ENCODE measurements around the gene ARMS2.

The ARMS2 gene

GRCh38 chr10:122473116-122473515 is 18.7 kb downstream of the ARMS2 start:
- no peak for DNase-seq

GRCh38 chr10:122474131-122474818 is 19.8 kb downstream of the ARMS2 start:
- no peak for DNase-seq

GRCh38 chr10:122475100-122475499 is 20.6 kb downstream of the ARMS2 start:
- no peak for DNase-seq

DNA sequence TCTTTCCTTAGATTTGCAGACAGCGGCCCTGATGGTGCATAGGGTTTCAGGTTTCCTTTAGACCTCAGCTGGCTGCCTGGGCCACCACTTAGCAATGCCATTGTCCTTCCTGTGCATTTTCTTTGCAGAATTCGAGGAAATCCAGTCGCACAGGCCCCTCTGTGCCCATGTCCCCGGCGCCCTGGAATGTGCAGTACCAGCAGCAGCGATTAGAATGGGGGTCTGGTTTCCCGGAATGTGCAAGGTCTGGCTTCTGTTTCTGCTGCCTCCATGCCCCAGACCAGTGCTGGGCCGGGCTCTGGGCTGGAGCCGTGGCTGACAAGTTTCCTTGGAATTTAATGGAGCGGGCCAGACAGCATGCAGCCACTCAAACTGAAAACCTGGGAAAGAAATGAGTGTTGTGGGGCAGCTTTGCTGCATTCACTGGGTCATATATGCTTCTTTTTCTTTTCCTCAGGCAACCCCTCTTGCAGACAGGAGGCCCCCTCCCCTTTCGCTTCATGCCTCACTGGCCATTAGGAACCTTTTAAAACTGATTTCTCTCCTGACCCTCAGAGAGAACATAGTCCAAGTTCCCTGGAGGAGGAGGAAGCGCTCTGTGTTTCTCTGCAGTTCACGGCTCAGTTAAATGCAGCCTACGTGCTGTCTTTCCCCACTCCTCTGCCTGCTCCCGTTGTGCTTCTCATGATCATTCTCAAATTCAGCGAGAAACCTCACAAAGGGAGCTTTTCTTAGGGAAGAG is 21.3 kb downstream of the ARMS2 start:
- DNase-seq, result no peak

- DNase-seq, result no peak
These were observed 21.9 kb downstream of the ARMS2 start for GRCh38 chr10:122476333-122476695.

DNA sequence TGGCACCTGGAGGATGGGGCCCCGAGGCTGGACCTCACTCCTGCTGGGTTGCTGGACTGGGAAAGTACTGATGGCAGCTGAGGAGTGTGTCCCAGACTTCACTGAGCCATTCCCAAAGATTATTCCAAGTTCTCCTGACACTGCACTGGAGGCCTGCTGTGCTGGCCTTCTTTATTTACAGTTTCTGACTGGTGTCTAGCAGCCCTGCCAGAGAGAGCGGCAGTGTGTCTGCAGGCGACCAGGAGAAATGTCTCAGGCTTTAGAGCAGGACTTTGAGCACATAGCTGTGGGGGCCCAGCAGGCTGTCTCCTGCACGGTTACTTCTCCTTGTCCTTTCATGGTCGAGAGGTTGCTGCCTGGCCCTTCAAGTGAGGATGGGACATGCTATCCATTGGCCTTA is 23.0 kb downstream of the ARMS2 start:
- DNase-seq, result no peak

- no peak for DNase-seq
These were observed 24.5 kb downstream of the ARMS2 start for GRCh38 chr10:122478971-122479370.

DNA sequence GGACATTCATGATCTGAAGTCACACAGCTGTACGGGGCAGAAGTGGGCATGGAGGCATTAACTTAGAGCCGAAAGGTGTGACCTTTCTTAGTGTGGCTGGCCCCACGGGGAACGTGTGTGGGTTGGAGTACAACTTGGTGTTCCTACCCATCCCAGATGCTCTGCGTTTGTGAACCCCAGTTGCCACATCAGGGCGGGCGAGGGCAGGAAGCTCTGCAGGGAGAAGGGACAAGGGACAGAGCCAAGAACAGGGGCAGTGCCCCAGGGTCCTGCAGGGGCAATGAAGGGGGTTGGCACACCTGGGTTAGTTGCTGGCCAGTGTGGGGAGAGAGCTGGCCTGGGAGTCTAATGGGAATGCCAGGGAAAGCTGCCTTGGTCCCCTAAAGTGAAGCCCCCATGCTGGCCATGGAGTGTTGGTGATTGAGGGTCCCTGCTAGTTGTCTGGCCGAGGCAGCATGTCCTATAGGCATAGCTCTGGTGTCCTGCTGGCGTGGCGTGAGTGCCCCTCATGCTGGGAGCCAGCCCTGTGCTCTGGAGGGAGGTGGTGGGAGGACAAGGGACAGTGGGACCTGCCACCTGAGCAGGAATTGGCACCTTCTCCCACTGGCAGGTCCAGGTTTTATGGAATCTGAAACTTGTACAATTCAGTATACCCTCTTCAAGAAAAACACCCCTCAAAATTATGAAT is 25.8 kb downstream of the ARMS2 start:
- DNase-seq, result no peak

DNA sequence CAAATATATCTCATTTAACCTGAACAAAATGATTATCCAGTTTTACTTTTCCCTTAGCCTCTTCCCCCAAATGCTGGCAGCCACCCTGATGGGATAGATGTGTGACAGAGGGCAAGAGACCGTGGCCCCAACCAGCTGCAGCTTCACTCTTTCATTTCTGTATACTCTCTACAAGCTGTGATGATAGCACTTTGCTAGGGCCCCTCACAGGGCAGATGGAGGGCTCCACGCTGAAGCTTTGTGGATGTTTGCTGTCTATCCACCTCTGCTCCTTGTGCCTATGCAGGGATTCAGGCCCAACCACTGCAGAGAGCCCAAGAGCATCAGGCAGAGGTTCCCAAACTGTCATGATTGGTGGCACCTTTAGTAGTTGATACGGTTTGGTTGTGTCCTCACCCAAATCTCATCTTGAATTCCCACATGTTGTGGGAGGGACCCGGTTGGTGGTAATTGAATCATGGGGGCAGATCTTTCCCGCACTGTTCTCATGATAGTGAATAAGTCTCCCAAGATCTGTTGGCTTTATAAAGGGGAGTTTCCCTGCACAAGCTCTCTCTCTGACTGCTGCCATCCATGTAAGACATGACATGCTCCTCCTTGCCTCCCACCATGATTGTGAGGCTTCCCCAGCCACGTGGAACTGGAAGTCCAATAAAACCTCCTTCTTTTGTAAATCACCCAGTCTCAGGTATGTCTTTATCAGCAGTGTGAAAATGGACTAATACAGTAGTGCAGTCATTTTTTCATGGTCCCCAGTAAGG is 27.0 kb downstream of the ARMS2 start:
- no peak for DNase-seq

DNA sequence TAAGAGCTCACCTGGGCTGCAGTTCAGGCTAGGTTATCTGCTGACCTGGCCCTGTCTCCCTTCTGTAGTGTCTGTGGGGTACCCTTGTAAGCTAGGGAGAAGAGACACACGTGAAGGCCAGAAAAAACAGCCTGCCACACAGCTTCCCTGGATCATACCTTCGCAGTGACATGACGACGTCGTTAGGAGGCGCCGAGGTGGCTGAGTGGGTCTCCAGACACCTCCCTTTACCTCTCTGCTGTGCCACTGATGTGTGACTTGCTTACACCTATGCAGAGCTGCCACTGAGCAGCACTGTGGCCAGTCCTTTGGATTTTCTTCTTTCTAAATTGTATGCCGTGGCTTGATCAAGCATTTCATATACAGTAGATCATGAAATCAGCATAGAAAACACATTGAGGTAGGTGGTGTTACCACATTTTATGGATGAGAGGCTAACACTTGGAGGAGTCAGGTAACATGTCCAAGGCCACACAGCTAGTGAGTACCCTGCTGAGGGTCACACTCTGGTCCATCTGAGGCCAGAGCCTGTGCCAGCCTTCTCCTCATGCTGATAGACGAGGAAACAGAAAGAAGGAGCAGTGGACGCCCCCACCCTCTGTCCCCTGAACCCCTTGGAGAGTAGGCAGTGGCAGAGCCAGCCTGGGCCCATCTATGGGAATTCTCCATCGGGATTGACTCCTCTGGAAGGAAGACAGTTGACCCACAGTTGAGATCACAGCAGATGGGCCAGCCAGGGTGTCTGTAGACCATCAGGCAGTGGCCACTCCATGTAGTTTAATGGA is 30.0 kb downstream of the ARMS2 start:
- no peak for DNase-seq

GRCh38 chr10:122485670-122486069 is 31.2 kb downstream of the ARMS2 start:
- DNase-seq, result no peak

- DNase-seq, result no peak
These were observed 32.1 kb downstream of the ARMS2 start for GRCh38 chr10:122486406-122487080.

DNA sequence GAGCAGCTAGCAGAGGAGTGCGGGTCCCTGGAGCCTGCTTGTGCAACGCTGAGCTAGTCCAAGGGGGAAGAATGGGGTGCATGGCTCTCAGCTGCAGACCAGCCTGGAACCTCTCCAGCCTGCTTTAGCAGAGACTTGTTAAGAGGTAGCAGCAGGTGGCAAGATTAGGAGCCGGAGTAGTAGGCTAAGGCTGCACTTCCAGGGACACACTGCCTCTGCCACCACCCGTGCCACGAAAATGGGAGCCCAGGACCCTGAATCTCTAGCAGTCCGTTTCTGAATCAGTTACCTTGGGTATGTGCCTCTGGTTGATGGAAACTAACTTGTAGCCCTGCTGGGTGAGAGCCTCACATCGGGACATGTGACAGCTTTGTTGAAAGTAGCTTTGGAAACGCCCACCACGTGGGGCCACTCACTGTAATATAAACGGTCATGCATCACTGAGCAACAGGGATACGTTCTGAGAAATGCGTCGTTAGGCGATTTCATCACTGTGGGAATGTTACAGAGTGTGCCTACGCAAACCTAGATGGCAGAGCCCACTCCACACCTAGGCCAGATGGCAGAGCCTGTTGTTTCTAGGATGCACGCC is 32.8 kb downstream of the ARMS2 start:
- no peak for DNase-seq

- DNase-seq, result no peak
These were observed 35.8 kb downstream of the ARMS2 start for GRCh38 chr10:122490268-122490667.

DNA sequence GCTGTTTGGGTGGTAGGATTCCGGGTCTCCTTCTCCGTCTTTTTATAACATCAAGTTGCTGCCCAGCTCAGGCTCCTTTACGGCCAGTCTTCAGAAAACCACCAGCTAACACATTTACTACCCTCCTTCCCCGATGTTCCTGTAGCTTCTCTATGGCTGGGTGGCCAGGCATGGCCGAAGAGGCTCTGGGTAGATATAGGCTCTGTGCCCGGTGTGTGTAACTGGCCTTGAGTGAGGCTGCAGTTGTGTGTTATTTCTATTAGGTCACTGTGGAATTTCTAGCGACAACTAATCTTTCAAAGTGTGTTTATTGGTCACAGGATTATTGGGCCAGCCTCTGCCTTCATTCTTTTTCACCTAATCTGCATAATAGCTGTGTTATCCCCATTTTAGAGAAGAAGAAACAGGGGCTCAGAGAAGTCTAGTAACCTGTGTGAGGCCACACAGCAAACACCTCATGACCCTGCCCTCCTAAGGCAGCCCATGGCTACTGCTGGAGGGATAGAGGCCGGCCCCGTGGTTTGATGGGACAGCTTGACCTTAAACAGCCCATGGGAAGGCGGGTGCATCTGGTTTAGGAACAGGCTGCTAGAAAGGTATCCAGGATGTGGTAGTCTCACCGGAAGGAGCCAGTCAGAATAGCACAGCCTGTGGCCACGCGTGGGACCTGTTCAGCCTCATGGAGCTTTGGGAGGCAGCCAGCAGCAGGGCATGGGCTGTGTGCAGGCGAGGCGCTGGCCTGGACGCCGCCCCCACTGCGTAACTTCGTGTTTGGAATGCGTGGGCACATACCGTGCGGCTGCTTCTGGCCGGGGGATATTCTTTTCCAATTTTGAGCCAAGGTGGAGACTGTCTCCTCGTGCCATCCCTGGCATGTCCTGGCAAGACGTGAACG is 36.6 kb downstream of the ARMS2 start:
- DNase-seq, result no peak

DNA sequence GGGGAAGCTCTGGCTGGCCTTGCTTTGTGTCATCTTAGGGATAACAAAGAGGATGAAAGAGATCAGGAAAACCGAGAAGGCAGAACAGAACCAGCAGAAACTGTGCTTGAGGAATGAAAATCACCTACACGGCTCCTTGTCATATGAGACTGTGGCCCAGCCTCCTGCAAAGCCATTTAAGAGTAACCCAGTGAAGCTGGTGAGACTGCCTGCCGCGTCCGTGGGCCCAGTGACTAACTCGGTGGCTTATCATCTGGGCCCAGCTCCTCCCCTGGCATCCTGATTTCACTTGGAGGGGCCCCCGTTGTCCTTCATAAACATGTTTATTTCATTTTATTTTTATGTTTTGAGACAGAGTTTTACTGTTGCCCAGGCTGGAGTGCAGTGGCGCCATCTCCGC is 37.6 kb downstream of the ARMS2 start:
- no peak for DNase-seq

DNA sequence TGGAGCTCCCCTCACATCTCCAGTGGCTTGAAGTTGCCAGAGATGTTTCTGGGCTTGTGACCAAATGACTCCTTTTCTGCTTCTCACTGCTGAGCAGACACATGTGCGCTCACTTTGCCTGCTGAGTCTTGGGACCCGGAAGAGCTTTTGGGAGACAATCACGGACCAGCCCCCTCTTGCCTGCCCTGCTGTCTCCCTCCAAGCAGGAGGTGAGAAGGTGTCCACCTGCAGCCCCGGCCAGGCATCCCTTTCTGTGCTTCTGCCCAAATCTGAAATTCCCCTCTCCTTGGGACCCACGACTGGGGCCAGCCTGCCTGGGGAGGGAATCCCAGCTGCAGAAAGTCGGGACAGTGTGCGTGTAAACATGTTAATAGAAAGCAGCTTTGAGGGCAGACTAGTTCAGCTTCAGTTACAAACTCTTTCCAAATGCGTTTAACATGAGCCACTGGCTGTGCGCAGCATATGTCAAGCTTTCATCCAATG is 38.6 kb downstream of the ARMS2 start:
- DNase-seq, result no peak

GRCh38 chr10:122493761-122494160 is 39.3 kb downstream of the ARMS2 start:
- no peak for DNase-seq

- no peak for DNase-seq
These were observed 39.8 kb downstream of the ARMS2 start for GRCh38 chr10:122494173-122494820.

DNA sequence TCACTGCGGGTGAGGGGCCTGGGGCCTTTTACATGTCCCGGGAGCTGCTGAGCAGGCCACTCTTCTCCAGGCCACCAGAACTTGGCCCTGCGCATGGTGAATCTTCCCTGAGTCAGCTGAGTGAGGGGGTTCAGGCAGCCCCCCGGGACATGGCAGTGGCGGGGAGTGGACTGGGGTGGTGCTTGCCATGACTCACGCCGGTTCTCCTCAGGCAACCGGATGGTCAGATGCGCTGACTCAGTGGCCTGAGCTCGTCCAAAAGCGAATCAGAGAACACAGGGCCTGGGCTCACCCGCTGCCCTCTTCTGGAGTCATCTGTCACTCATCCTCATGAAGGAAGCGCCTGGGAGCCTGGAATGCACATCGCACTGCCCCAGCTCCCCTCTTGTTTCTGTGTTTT is 40.4 kb downstream of the ARMS2 start:
- DNase-seq, result no peak

All from activated gamma-delta T cell (primary cell).